K562 (cell line): ENCODE results near the gene CRLF1. TPM values are rescaled to one million over a fixed set of nuclear protein-coding genes. Genes with fewer than 3 reads are reported as not detected.
A peak's percentile ranks its signal among the peaks of the same experiment; 100 is the strongest.

ENCODE experiments used
- CEBPB ChIP-seq: fragments of 450-650 bp; IDR thresholded peaks from 2 replicates; pipeline ENCODE4 v1.6.1; 2016; ENCODE audit warnings: missing genetic modification characterization, missing compliant biosample characterization
- ETV6 ChIP-seq, 3 experiments: fragments of 150-350 bp in 1 of 3; sonication (generic) in 1 of 3; formaldehyde crosslinking in 1 of 3; IDR thresholded peaks; 2 replicates each; pipeline versions ENCODE4 v1.6.1 to v1.8.0; 2014 to 2022; ENCODE audit warnings: borderline replicate concordance in 2 of 3, low read depth in 2 of 3, antibody characterized with exemption in 1 of 3, low read length in 1 of 3, mild to moderate bottlenecking in 1 of 3, missing genetic modification reagents in 1 of 3
- NFYB ChIP-seq: IDR thresholded peaks from 2 replicates; pipeline ENCODE4 v1.6.1; 2011; ENCODE audit warnings: mild to moderate bottlenecking, moderate library complexity; ENCODE audit not compliant: insufficient read length; ENCODE audit errors: extremely low read depth
- NR1H2 ChIP-seq: sonication (generic); formaldehyde crosslinking; IDR thresholded peaks from 2 replicates; pipeline ENCODE4 v1.4.0; 2020; ENCODE audit warnings: mild to moderate bottlenecking, missing genetic modification reagents
- RHOXF2B ChIP-seq: fragments of 250-450 bp; sonication (Bioruptor Pico); conservative IDR thresholded peaks from 2 replicates; pipeline ENCODE4 v1.5.1; 2021
- SIN3A ChIP-seq, 2 experiments: fragments of 150-350 bp in 1 of 2; IDR thresholded peaks; 2 replicates each; pipeline ENCODE4 v1.6.1; 2011 to 2016; ENCODE audit warnings: borderline replicate concordance in 2 of 2, low read depth in 2 of 2, low read length in 2 of 2, mild to moderate bottlenecking in 2 of 2, moderate library complexity in 2 of 2; ENCODE audit not compliant: control insufficient read depth in 1 of 2
- TARDBP ChIP-seq: fragments of 450-650 bp; IDR thresholded peaks from 2 replicates; pipeline ENCODE4 v1.6.1; 2016
- TCF3 ChIP-seq: sonication (generic); formaldehyde crosslinking; IDR thresholded peaks from 2 replicates; pipeline ENCODE4 v1.4.0; 2020; ENCODE audit warnings: mild to moderate bottlenecking, missing genetic modification reagents
- WHSC1 ChIP-seq: IDR thresholded peaks from one replicate; pipeline ENCODE4 v1.6.1; 2012; ENCODE audit warnings: low read length, control low read depth, inconsistent platforms
- ZFP30 ChIP-seq: fragments of 250-450 bp; sonication (Bioruptor Pico); IDR thresholded peaks from 2 replicates; pipeline ENCODE4 v1.8.0; 2022; ENCODE audit warnings: moderate library complexity, mild to moderate bottlenecking, inconsistent platforms, borderline replicate concordance
- polyA plus RNA-seq, 8 experiments: library from polyadenylated mRNA; depleted of rRNA in 4 of 8; stranded (reverse) in 5 of 8; unstranded in 3 of 8; fragments of >200 nt; fragmentation: Nextera tagmentation in 2 of 8; fragmentation: Illumina TruSeq in 1 of 8; extraction: Ambion mirVana in 2 of 8; extraction: Trizol in 1 of 8; gene quantifications; 2 replicates each; pipeline versions ENCODE4 v1.2.1 to v1.2.3, GENCODE V29; 2011 to 2014; ENCODE audit warnings: inconsistent platforms in 1 of 8, missing spikeins in 1 of 8
- total RNA-seq, 7 experiments: library from RNA; depleted of rRNA in 6 of 7; stranded (reverse); fragments of >200 nt in 6 of 7; fragmentation: Illumina TruSeq in 2 of 7; extraction: Trizol in 2 of 7; gene quantifications; 2 replicates each; pipeline versions ENCODE4 v1.2.1 to v1.2.3, GENCODE V29; 2011 to 2021; ENCODE audit warnings: low replicate concordance in 1 of 7
- TF ChIP-seq, protein P1 (sequence below): fragments of 150-350 bp; IDR thresholded peaks from 2 replicates; pipeline ENCODE4 v1.6.1; 2014; ENCODE audit warnings: low read depth, mild to moderate bottlenecking, low read length, borderline replicate concordance
- TF ChIP-seq, protein P2 (sequence below): fragments of 250-450 bp; sonication (Bioruptor Pico); IDR thresholded peaks from 2 replicates; pipeline ENCODE4 v1.4.0; 2020
- TF ChIP-seq, protein P3 (sequence below): fragments of 200-800 bp; sonication (Bioruptor generic); IDR thresholded peaks from 2 replicates; pipeline ENCODE4 v1.6.1; 2017; ENCODE audit warnings: missing genetic modification characterization, missing compliant biosample characterization

CRLF1 gene
- total and polyA plus RNA-seq, 9 of the 15 experiments (the other 6 are each of a cell fraction or from before 2014, with no cell fraction given), result 0.85 to 3.6 (median 1.7) TPM

DNA sequence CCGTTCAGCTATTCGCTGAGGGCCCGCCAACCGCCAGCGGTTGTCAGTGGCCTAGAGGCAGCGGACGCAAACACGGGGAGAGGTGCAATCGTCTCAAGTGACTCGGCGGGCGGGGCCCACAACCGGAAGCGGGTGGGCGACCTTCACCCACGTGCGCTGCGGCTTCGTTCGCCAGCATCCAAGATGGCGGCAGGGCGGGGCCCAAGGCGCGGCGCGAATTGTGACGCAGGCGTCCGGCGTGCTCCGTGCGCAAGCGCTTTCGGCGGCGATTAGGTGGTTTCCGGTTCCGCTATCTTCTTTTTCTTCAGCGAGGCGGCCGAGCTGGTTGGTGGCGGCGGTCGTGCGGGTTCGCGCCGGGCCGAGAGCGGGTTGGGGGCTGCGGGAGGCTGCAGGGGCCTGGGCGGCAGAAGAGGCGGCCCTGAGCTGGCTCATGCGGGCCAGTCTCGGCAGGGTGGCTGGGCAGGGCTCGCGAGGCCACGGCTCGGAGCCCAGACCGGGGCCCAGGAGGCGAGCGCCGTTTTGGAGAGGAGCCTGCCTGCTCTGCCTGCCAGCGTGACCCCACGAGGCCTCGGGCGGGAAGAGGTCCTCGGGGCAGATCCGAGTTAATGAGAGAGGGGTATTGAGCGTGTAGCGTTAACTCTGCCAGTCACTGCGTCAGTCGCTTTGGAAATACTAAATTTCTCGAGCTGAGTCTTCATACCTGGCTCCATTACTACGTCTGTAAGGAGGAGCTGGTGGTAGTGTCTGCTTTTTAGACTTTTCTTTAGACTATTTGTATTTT is 34.8 kb downstream of the CRLF1 start, which contains the start of gene UBA52 (continued):
- TF ChIP-seq, protein P1, sequence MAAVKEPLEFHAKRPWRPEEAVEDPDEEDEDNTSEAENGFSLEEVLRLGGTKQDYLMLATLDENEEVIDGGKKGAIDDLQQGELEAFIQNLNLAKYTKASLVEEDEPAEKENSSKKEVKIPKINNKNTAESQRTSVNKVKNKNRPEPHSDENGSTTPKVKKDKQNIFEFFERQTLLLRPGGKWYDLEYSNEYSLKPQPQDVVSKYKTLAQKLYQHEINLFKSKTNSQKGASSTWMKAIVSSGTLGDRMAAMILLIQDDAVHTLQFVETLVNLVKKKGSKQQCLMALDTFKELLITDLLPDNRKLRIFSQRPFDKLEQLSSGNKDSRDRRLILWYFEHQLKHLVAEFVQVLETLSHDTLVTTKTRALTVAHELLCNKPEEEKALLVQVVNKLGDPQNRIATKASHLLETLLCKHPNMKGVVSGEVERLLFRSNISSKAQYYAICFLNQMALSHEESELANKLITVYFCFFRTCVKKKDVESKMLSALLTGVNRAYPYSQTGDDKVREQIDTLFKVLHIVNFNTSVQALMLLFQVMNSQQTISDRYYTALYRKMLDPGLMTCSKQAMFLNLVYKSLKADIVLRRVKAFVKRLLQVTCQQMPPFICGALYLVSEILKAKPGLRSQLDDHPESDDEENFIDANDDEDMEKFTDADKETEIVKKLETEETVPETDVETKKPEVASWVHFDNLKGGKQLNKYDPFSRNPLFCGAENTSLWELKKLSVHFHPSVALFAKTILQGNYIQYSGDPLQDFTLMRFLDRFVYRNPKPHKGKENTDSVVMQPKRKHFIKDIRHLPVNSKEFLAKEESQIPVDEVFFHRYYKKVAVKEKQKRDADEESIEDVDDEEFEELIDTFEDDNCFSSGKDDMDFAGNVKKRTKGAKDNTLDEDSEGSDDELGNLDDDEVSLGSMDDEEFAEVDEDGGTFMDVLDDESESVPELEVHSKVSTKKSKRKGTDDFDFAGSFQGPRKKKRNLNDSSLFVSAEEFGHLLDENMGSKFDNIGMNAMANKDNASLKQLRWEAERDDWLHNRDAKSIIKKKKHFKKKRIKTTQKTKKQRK, result no peak
- TF ChIP-seq, protein P2, sequence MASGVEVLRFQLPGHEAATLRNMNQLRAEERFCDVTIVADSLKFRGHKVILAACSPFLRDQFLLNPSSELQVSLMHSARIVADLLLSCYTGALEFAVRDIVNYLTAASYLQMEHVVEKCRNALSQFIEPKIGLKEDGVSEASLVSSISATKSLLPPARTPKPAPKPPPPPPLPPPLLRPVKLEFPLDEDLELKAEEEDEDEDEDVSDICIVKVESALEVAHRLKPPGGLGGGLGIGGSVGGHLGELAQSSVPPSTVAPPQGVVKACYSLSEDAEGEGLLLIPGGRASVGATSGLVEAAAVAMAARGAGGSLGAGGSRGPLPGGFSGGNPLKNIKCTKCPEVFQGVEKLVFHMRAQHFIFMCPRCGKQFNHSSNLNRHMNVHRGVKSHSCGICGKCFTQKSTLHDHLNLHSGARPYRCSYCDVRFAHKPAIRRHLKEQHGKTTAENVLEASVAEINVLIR, result peak; percentile 95
- TF ChIP-seq CEBPB (tag) (peak; percentile 40; the same call in 1 of the 2 replicates), ZFP30 (CRISPR knock-in tag) (no peak), RHOXF2B (CRISPR knock-in tag) (no peak), TARDBP (peak; percentile 19; the same call in 1 of the 2 replicates), WHSC1 (no peak), ETV6 (IDR thresholded peaks at IDR 0.05; ENCODE audit: borderline replicate concordance in 1 of 2, low read depth in 2 of 2, low read length in 1 of 2) (no peak), ETV6 (CRISPR knock-in tag; IDR thresholded peaks at IDR 0.05; ENCODE audit: borderline replicate concordance) (no peak), NFYB (no peak), SIN3A (IDR thresholded peaks at IDR 0.05; ENCODE audit: borderline replicate concordance in 2 of 2, control insufficient read depth in 1 of 2, low read depth in 2 of 2, low read length in 2 of 2) (peak; percentile 94 to 95; a peak in 3 of 4 replicates), NR1H2 (no peak; the same call in 1 of the 2 replicates), TCF3 (CRISPR knock-in tag) (peak; percentile 31)
- TF ChIP-seq, protein P3, sequence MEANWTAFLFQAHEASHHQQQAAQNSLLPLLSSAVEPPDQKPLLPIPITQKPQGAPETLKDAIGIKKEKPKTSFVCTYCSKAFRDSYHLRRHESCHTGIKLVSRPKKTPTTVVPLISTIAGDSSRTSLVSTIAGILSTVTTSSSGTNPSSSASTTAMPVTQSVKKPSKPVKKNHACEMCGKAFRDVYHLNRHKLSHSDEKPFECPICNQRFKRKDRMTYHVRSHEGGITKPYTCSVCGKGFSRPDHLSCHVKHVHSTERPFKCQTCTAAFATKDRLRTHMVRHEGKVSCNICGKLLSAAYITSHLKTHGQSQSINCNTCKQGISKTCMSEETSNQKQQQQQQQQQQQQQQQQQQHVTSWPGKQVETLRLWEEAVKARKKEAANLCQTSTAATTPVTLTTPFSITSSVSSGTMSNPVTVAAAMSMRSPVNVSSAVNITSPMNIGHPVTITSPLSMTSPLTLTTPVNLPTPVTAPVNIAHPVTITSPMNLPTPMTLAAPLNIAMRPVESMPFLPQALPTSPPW (CRISPR knock-in tag), result peak; percentile 95
